ENCODE measurements around the gene ZNF365.

- TF ChIP-seq CTCF (IDR thresholded peaks at IDR 0.05): no peak
- TF ChIP-seq POLR2A (IDR thresholded peaks at IDR 0.05): no peak
Measured at GRCh38 chr10:62333988-62334682, 40.0 kb upstream of the ZNF365 start.

All from uterus (tissue), 2 donors.